Pulmonary artery endothelial cell (primary cell): Measurements from ENCODE around the gene RDH13. TPM values are rescaled to one million over a fixed set of nuclear protein-coding genes. Genes with fewer than 3 reads are reported as not detected.
"Not testable (repeated sequence)": the region's sequence is repeated elsewhere in the genome, so short reads cannot be mapped to it uniquely, and the experiment has no call there.

Experiments used
- DNase-seq: peaks from one replicate; pipeline ENCODE4 v3.0.0-alpha.2; 2011; ENCODE audit warnings: low read depth, low spot score
- total RNA-seq: library from RNA; depleted of rRNA; stranded (reverse); fragments of >200 nt; gene quantifications from 2 replicates; pipeline ENCODE4 v1.2.3, GENCODE V29; 2014

RDH13 gene
- 10.6 and 13.8 TPM in 2 replicates for total RNA-seq

DNA sequence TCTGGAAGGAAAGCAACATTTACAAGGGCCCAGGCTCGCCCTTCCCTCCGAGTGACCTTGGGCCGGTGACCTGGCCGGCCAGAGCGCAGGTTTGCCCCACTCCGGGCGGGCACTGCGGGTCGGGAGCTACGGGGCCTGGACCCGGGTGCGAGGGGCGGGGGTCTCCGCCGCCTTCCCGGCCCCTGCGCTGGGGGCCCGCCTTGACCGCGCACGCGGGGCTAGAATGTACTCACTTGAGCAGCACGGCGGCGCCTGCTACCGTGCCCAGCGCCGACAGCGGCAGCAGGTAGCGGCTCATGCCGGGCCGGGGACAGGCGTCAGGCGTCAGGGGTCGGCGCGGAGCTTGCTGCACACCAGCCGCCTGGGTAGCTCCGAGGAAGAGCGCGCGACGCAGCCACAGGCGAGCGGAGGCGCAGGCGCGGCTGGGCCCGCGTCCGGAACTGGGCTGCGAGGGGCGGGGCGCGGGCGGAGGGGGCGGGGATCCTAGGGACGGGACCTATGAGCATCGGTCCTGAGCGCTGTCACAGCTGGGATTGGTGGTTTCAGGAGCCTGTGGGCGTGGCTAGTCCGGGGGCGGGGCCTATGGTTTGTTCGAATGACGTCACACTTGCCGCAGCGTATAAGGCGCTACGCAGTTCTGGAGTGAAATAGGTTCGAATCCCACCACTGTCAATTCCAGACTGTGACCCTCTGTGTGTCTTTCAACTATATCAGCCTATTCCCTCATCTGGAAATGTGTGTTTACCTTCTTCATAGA, at the start of gene RDH13:
Gene RDH13, minus strand, starts transcription at position 414 of the 757 bp plus-strand sequence. Its CDS starts 116 bp downstream, at position 298.
- DNase-seq, result peak; percentile 90

- no peak for DNase-seq
Observed at GRCh38 chr19:55112246-55112776, 49.4 kb upstream of the RDH13 start.

GRCh38 chr19:55111238-55111831, 48.4 kb upstream of the RDH13 start:
- no peak for DNase-seq

GRCh38 chr19:55109527-55110291, 46.8 kb upstream of the RDH13 start:
- DNase-seq, result no peak

GRCh38 chr19:55107252-55107651, 44.3 kb upstream of the RDH13 start:
- not testable (repeated sequence) for DNase-seq

GRCh38 chr19:55106591-55106990, 43.6 kb upstream of the RDH13 start:
- no peak for DNase-seq

DNA sequence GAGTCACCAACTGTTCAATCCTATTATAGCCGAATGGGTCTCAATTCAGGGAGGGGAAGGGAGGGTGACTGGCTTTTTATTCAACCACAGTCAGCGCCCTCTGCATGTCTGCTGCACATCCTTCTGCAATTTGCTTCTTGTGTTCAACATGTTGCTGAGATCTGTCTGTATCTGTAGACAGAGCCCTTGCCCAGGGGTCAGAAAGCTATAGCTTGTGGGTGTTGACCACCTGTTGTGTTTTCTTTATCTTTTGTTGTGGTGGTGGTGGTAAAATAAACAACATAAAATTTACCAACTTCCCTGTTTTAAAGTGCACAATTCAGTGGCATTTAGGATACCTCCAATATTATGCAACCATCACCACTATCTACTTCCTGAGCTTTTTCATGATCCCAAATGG, 42.3 kb upstream of the RDH13 start:
- no peak for DNase-seq

- no peak for DNase-seq
Observed at GRCh38 chr19:55103190-55103589, 40.2 kb upstream of the RDH13 start.

- no peak for DNase-seq
Observed at GRCh38 chr19:55101261-55101660, 38.3 kb upstream of the RDH13 start.

DNA sequence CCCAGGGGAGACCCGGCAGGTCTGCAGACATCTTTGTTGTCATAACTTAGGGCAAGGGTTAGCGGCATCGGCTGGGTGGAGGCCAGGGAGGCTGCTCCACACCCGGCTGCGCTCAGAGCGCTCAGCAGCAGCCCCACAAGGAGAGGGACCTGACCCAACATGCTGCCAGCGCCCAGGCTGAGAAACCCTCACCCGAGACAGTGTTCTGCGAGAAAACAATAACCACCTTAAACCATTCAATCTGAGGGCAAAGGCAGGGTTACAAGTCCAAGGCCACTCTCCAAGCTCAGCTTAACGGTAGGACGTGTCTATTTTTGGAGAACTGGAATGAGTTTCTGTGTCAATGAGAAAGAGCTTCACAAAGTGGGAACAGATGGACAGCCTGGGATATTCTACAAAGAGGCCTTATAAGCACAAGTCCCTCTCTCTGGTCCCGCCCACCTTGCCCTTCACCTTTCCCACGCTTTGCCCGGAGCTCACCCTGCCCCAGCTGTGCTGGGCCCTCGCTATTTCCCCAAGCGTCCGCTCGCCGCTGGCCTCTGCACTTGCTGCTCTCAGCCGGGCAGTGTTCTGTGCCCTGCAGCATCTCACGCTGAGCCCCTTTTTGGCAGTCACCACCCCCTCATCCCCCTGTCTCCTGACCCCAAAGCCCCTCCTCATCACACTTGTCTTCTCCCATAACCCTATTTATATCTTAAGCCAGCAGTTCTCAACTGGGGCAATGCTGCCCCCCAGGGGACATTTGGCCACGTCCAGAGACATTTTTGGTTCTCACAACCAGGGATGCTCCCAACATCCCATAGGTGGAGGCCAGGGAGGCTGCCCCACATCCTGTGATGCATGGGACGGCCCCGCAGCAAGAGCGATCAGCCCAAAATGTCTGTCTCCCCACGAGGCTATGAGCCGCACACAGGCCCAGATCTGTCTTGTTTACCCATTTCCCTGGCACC, 36.9 kb upstream of the RDH13 start:
- DNase-seq, result no peak

- DNase-seq, result no peak
Observed at GRCh38 chr19:55098716-55099556, 36.0 kb upstream of the RDH13 start.

DNA sequence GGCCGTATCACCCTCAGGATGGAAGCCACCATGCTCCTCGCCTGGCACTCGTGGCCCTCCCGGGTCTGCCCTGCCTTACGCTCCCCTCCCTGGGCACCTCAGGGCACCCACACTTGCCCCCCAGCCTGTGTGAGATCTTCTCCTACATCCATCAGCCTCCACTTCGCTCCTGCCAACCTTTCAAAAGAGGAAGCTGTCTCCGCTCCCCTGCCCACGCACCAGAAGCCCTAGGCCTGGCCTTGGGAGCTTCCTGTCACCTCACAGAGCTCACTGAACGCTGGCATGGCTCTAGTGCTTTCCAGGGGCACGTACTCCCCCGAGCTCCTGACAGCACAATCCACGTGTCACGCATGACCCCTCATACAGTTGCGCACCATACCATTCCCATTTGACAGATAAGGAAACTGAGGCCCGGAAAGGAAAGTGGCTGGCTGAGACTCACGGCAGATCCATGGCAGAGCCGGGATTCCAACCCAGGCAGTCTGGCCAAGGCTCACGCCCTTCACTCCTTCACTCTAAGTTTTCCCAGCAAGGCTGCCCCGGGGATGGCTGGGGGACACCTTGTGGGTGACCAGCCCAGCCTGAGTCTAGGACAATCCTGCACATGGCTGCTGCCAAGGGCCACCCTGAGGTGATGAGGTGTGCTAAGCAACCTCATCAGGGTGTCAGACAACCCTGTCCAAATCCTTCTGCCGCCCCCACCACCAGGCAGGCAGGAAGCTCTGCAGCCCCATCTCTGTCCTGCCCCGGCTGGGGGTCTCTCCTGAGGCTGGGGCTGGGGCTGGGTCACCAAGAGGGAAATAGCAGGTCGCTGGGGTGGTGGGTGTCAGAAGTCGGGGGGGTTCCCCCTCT, 35.1 kb upstream of the RDH13 start:
- no peak for DNase-seq

- no peak for DNase-seq
Observed at GRCh38 chr19:55096061-55096701, 33.2 kb upstream of the RDH13 start.

DNA sequence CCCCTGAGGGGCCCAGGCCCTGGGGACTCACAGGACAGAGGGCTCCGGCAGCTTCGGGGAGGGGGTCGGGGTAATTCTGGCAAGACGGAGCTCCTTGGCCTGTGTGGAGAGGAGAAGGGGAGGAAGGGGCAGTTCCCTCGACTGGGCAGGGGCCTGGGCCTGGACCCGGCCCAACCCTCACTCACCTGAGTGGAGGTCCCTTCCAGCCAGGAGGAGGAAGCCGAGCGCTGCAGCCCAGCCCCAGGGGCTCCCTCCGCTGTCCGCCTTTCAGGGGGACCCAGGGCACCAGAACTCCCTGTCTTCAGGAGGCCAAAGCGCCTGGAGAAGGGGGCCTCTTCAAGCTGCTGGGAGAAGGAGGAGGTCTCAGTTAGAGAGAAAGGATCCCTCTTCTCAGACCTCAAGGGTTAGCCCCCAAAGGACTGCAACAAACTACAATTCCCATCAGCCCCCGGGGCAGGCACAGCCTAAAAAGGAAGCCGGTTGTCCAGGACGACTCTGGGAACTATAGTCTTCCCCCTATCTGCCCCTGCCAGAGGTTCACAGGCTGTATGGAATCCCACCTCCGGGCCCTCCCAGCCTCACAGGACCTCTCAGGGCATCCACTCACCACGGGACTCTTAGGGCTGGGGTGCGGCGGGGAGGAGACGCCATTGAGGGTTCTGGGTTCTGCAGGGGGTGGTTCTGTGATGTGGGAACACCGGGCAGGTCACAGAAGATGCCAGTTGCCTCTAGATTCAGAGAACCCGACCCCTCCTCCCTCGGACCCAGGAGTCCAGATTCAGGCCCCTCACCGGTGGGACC, 32.5 kb upstream of the RDH13 start:
- no peak for DNase-seq

- no peak for DNase-seq
Observed at GRCh38 chr19:55094456-55095259, 31.7 kb upstream of the RDH13 start.

DNA sequence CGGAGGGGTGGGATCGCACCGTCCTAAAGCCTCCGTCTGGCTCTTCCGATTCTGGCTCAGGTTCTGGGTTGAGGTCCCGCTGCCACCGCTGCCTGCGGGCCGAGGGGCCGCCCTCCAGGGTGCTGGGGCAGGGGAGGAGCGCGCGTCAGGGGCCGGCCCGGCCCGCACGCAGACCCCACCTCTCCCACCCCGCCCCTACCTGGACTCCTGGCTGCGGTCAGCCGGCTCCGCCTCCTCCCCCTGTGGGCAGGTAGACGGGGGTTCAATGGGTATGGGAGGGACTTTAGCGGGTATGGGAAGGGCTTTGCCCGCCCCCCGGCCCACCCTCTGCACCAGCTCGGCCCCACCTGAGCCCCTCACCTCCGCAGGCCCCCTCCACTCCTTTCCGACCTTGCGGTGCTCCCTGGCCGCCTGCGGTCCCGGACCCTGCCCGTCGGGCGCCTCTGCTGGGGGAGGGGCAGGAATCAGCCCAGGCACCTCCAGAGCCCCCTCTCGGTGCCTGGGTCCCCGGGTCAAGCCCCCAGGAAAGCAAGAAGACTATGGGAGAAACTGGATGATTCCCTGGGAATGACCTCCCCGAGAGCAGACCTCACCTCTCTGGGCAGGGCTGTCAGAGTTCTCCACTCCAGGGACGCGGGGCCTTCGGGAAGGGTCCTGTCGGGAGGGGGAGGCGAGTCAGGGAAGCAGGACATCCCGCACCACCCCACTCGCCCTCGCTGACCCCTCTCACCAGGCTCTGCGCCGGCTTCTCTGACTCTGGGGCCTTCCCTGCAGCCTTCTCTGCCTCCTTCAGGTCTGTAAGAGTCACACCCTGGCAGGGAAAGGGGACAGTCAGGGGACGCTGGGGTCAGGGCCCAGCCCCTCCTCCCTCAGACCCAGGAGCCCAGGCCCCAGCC, 29.7 kb upstream of the RDH13 start:
- DNase-seq, result no peak
